ENCODE results near the gene GPR55. TPM values are rescaled to one million over a fixed set of nuclear protein-coding genes. Genes with fewer than 3 reads are reported as not detected.

GPR55 gene
- total and polyA plus RNA-seq, 2 donors (not counting 1 experiment from before 2014, with no cell fraction given), result 3.0 to 4.1 TPM

DNA sequence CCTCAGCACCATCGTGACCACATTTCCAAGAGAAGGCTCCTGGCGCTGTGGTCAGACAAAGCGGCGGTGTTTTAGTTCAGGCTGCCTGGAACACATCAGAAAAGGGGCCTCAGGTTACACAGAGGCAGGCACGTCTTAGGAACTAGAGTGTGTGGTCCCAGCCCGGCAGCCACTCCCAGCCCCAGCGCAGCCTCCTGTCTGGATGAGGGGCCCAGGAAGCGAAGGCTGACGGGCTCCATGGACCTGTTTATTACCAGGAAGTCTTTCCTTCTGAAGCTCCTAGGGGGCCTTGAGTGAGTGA is 10.0 kb upstream of the GPR55 start:
- ATAC-seq (ENCODE audit: low read depth) (no peak), DNase-seq (no peak)
- Histone ChIP-seq H3K36me3 (replicated peaks in 1 of 2; ENCODE audit: control extremely low read depth in 1 of 2, control insufficient read depth in 1 of 2, extremely low read depth in 1 of 2, insufficient read depth in 2 of 2, low read length in 1 of 2) (no peaks in the 10 kb centered on the region), H3K79me2 (ENCODE audit: control insufficient read depth, insufficient read depth, low read length) (no peaks in the 10 kb centered on the region), H3K4me1 (ENCODE audit: control insufficient read depth in 2 of 2, insufficient read depth in 2 of 2, low read length in 2 of 2) (no peaks in the 10 kb centered on the region), H4K20me1 (ENCODE audit: control insufficient read depth, insufficient read depth, low read length, poor library complexity, severe bottlenecking) (no peaks in the 10 kb centered on the region), H3K4me3 (ENCODE audit: control extremely low read depth in 1 of 5, extremely low read depth in 1 of 5, insufficient read depth in 1 of 5, low read depth in 2 of 5, low read length in 4 of 5) (no peak overlapping the region), H2AFZ (ENCODE audit: insufficient read depth, low read depth, low read length, poor library complexity, severe bottlenecking) (no peak overlapping the region), H3K27ac (ENCODE audit: low read length in 2 of 2) (no peak overlapping the region), H3K9me3 (ENCODE audit: control extremely low read depth in 1 of 3, control insufficient read depth in 2 of 3, insufficient read depth in 1 of 3, low read length in 2 of 3) (peaks cover 0 to 37% (median 16%) of the 10 kb centered on the region in 3 donors), H3K4me2 (replicated peaks; ENCODE audit: low read depth, low read length, poor library complexity, severe bottlenecking) (no peak overlapping the region), H3K9ac (ENCODE audit: low read length) (no peak overlapping the region), H3K27me3 (replicated peaks in 1 of 4; ENCODE audit: control extremely low read depth in 1 of 4, control insufficient read depth in 3 of 4, insufficient read depth in 4 of 4, low read length in 3 of 4) (peaks cover 0 to 11% (median 0%) of the 10 kb centered on the region in 4 experiments)
- H3K27ac Mint-ChIP-seq, result no peak overlapping the region
- CTCF ChIA-PET, result no interaction called here
- POLR2A ChIA-PET, result no interaction called here
- H3K9me3 Mint-ChIP-seq (ENCODE audit: insufficient read depth), result no peaks in the 10 kb centered on the region
- WGBS (ENCODE audit: insufficient coverage), result 92% methylated on average over 9 of the region's 9 CpGs
- no peak overlapping the region for H3K4me3 Mint-ChIP-seq
- peaks cover 7% of the 10 kb centered on the region for H3K27me3 Mint-ChIP-seq
- intact Hi-C loops (cut with micrococcal nuclease), result no loop called here
- no peaks in the 10 kb centered on the region for H3K4me1 Mint-ChIP-seq
- TF ChIP-seq, protein P1, sequence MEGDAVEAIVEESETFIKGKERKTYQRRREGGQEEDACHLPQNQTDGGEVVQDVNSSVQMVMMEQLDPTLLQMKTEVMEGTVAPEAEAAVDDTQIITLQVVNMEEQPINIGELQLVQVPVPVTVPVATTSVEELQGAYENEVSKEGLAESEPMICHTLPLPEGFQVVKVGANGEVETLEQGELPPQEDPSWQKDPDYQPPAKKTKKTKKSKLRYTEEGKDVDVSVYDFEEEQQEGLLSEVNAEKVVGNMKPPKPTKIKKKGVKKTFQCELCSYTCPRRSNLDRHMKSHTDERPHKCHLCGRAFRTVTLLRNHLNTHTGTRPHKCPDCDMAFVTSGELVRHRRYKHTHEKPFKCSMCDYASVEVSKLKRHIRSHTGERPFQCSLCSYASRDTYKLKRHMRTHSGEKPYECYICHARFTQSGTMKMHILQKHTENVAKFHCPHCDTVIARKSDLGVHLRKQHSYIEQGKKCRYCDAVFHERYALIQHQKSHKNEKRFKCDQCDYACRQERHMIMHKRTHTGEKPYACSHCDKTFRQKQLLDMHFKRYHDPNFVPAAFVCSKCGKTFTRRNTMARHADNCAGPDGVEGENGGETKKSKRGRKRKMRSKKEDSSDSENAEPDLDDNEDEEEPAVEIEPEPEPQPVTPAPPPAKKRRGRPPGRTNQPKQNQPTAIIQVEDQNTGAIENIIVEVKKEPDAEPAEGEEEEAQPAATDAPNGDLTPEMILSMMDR (IDR thresholded peaks at IDR 0.05), result no peak
- no peak for TF ChIP-seq EZH2 (IDR thresholded peaks at IDR 0.05; ENCODE audit: borderline replicate concordance, insufficient read depth, low read depth, low read length, poor library complexity, severe bottlenecking)

DNA sequence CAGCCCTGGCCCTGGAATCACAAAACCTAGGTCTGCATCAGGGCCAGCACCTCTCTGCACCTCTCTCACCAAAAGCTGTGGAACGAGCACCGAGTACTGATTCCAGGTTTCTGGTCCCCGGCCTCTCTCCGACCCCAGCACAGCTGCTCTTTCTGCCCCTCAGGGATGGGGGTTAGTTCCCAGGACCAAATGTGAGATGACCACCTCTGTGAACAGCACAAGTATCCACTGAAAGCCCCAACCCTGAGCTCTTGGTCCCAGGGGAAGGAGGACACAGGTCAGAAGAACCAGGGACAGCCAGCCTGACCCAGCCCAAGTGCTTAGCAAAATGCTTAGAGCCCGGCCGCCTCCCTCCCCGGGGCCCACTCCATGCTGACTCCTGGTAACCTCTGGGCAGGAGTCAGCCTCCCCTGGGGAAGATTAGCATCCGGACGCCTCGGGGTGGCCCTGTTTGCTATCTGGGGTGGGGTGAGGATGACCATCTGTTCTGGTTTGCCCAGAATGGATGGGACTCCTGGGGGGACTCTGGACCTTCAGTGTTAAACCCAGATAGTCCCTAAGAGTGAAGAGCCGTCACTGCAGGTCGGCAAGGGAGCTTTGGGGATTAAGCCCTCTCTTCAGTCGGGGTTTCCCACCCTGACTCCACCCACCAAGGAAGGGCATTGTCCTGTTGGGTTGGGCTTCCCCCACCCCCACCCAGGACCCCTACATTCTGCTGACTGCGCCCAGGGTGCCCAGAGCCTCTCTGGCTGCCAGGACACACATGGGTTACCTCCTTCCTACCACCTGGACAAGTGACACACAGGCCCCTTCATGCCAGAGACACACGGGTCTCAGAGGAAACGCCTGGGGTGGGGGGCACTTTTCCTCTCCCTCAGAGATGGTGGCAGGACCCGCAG is 9.4 kb upstream of the GPR55 start:
- peaks cover 0 to 11% (median 0%) of the 10 kb centered on the region in 4 experiments for H3K27me3 ChIP-seq (replicated peaks in 1 of 4; ENCODE audit: control extremely low read depth in 1 of 4, control insufficient read depth in 3 of 4, insufficient read depth in 4 of 4, low read length in 3 of 4)
- Mint-ChIP-seq H3K27me3 (peaks cover 5% of the 10 kb centered on the region), H3K4me3 (no peak overlapping the region), H3K27ac (no peak overlapping the region), H3K9me3 (ENCODE audit: insufficient read depth) (no peaks in the 10 kb centered on the region), H3K4me1 (no peaks in the 10 kb centered on the region)
- H3K4me1 ChIP-seq (ENCODE audit: control insufficient read depth in 2 of 2, insufficient read depth in 2 of 2, low read length in 2 of 2), result no peaks in the 10 kb centered on the region
- no peaks in the 10 kb centered on the region for H3K36me3 ChIP-seq (replicated peaks in 1 of 2; ENCODE audit: control extremely low read depth in 1 of 2, control insufficient read depth in 1 of 2, extremely low read depth in 1 of 2, insufficient read depth in 2 of 2, low read length in 1 of 2)
- no peak overlapping the region for H3K4me3 ChIP-seq (ENCODE audit: control extremely low read depth in 1 of 5, extremely low read depth in 1 of 5, insufficient read depth in 1 of 5, low read depth in 2 of 5, low read length in 4 of 5)
- intact Hi-C loops (cut with micrococcal nuclease), result no loop called here
- TF ChIP-seq EZH2 (IDR thresholded peaks at IDR 0.05; ENCODE audit: borderline replicate concordance, insufficient read depth, low read depth, low read length, poor library complexity, severe bottlenecking), result no peak
- TF ChIP-seq, protein P1 (IDR thresholded peaks at IDR 0.05), result no peak
- H2AFZ ChIP-seq (ENCODE audit: insufficient read depth, low read depth, low read length, poor library complexity, severe bottlenecking), result no peak overlapping the region
- H3K79me2 ChIP-seq (ENCODE audit: control insufficient read depth, insufficient read depth, low read length), result no peaks in the 10 kb centered on the region
- WGBS (ENCODE audit: insufficient coverage), result 88% methylated on average over 16 of the region's 17 CpGs
- no peaks in the 10 kb centered on the region for H4K20me1 ChIP-seq (ENCODE audit: control insufficient read depth, insufficient read depth, low read length, poor library complexity, severe bottlenecking)
- no peak overlapping the region for H3K27ac ChIP-seq (ENCODE audit: low read length in 2 of 2)
- no peak overlapping the region for H3K9ac ChIP-seq (ENCODE audit: low read length)
- H3K4me2 ChIP-seq (replicated peaks; ENCODE audit: low read depth, low read length, poor library complexity, severe bottlenecking), result no peak overlapping the region
- DNase-seq, result no peak
- ChIA-PET POLR2A (no interaction called here), CTCF (no interaction called here)
- ATAC-seq (ENCODE audit: low read depth), result no peak
- H3K9me3 ChIP-seq (ENCODE audit: control extremely low read depth in 1 of 3, control insufficient read depth in 2 of 3, insufficient read depth in 1 of 3, low read length in 2 of 3), result peaks cover 0 to 37% (median 16%) of the 10 kb centered on the region in 3 donors

Measured in B cell (primary cell).